ENCODE results near the gene TECPR2. TPM values are rescaled to one million over a fixed set of nuclear protein-coding genes. Genes with fewer than 3 reads are reported as not detected.

Gene TECPR2
- total and polyA plus RNA-seq, 2 of the 13 experiments (the other 11 are each of a cell fraction or from before 2014, with no cell fraction given): 3.5 to 5.7 TPM

DNA sequence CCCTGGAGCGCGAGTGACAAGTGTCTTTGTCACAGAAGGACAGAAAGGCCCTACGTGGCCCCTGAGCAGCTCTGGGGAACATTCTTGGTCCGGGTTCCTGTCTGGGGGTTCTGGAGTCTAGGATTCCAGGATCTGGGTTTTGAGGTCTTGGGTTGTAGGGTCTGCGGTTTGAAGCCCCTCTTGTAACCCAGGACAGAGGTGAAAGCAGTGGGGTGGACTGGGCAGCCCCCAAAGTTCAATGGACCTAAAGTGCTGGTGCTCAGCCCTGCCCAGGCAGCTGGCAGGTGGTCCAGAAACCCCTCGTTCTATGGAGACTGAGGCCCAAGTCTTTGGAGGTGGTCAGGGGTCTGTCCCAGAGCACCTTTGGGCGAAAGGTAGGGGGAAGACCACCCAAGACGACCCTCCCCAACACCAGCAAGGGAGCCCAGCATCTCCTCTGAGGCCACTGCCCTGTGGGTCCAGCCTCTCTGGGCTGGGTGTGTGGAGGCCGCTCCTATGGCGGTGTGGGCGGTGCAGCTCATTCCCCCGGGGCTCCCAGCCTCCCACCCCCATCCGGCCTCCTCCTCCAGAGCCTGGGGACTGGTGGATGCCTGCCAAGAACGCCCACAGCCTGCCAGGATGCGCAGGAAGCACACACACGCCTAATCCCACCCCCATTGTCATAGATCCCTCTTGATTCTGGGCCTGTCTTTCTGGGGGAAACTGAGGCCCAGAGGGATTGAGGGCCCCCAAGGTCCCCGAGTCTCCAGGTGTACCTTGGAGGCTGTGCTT lies 177.0 kb downstream of the TECPR2 start (continued):
- no peak for TF ChIP-seq ZNF598 (CRISPR knock-in tag; IDR thresholded peaks at IDR 0.05; ENCODE audit: borderline replicate concordance)
- TF ChIP-seq TP53 (CRISPR knock-in tag; conservative IDR thresholded peaks at IDR 0.05): no peak
- TF ChIP-seq, protein P1, sequence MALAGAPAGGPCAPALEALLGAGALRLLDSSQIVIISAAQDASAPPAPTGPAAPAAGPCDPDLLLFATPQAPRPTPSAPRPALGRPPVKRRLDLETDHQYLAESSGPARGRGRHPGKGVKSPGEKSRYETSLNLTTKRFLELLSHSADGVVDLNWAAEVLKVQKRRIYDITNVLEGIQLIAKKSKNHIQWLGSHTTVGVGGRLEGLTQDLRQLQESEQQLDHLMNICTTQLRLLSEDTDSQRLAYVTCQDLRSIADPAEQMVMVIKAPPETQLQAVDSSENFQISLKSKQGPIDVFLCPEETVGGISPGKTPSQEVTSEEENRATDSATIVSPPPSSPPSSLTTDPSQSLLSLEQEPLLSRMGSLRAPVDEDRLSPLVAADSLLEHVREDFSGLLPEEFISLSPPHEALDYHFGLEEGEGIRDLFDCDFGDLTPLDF (CRISPR knock-in tag; IDR thresholded peaks at IDR 0.05): no peak
- TF ChIP-seq AGO1 (IDR thresholded peaks at IDR 0.05; ENCODE audit: low read depth, low read length, poor library complexity, severe bottlenecking): no peak
- no peak for TF ChIP-seq NFE2 (CRISPR knock-in tag; IDR thresholded peaks at IDR 0.05)
- TF ChIP-seq MIER2 (CRISPR knock-in tag; IDR thresholded peaks at IDR 0.05): no peak
- no peak for TF ChIP-seq ZNF3 (CRISPR knock-in tag; IDR thresholded peaks at IDR 0.05)
- TF ChIP-seq, protein P2, sequence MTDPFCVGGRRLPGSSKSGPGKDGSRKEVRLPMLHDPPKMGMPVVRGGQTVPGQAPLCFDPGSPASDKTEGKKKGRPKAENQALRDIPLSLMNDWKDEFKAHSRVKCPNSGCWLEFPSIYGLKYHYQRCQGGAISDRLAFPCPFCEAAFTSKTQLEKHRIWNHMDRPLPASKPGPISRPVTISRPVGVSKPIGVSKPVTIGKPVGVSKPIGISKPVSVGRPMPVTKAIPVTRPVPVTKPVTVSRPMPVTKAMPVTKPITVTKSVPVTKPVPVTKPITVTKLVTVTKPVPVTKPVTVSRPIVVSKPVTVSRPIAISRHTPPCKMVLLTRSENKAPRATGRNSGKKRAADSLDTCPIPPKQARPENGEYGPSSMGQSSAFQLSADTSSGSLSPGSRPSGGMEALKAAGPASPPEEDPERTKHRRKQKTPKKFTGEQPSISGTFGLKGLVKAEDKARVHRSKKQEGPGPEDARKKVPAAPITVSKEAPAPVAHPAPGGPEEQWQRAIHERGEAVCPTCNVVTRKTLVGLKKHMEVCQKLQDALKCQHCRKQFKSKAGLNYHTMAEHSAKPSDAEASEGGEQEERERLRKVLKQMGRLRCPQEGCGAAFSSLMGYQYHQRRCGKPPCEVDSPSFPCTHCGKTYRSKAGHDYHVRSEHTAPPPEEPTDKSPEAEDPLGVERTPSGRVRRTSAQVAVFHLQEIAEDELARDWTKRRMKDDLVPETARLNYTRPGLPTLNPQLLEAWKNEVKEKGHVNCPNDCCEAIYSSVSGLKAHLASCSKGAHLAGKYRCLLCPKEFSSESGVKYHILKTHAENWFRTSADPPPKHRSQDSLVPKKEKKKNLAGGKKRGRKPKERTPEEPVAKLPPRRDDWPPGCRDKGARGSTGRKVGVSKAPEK (CRISPR knock-in tag; IDR thresholded peaks at IDR 0.05; ENCODE audit: borderline replicate concordance): no peak
- TF ChIP-seq, protein P3, sequence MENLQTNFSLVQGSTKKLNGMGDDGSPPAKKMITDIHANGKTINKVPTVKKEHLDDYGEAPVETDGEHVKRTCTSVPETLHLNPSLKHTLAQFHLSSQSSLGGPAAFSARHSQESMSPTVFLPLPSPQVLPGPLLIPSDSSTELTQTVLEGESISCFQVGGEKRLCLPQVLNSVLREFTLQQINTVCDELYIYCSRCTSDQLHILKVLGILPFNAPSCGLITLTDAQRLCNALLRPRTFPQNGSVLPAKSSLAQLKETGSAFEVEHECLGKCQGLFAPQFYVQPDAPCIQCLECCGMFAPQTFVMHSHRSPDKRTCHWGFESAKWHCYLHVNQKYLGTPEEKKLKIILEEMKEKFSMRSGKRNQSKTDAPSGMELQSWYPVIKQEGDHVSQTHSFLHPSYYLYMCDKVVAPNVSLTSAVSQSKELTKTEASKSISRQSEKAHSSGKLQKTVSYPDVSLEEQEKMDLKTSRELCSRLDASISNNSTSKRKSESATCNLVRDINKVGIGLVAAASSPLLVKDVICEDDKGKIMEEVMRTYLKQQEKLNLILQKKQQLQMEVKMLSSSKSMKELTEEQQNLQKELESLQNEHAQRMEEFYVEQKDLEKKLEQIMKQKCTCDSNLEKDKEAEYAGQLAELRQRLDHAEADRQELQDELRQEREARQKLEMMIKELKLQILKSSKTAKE (CRISPR knock-in tag; IDR thresholded peaks at IDR 0.05; ENCODE audit: borderline replicate concordance): no peak
- TF ChIP-seq ZFP41 (CRISPR knock-in tag; IDR thresholded peaks at IDR 0.05; ENCODE audit: borderline replicate concordance): no peak
- no peak; the same call in 1 of the 2 replicates for TF ChIP-seq MXD4 (CRISPR knock-in tag; IDR thresholded peaks at IDR 0.05)
- 0 out of 2 replicates have a peak, but pooled peaks have one; percentile 11 for TF ChIP-seq ZNF224 (CRISPR knock-in tag; IDR thresholded peaks at IDR 0.05)
- TF ChIP-seq JARID2 (CRISPR knock-in tag; IDR thresholded peaks at IDR 0.05; ENCODE audit: insufficient replicate concordance): no peak
- 0 out of 2 replicates have a peak, but pooled peaks have one; percentile 77 for TF ChIP-seq ZNF747 (CRISPR knock-in tag; IDR thresholded peaks at IDR 0.05; ENCODE audit: borderline replicate concordance)
- TF ChIP-seq RBAK (CRISPR knock-in tag; IDR thresholded peaks at IDR 0.05): no peak
- TF ChIP-seq BORCS8-MEF2B (CRISPR knock-in tag; IDR thresholded peaks at IDR 0.05): no peak
- TF ChIP-seq ZNF839 (CRISPR knock-in tag; IDR thresholded peaks at IDR 0.05; ENCODE audit: borderline replicate concordance): no peak
- no peak for TF ChIP-seq MBNL3 (CRISPR knock-in tag; conservative IDR thresholded peaks at IDR 0.05)
- TF ChIP-seq ZBTB20 (CRISPR knock-in tag; IDR thresholded peaks at IDR 0.05; ENCODE audit: borderline replicate concordance, low read depth): no peak; the same call in 1 of the 2 replicates
- TF ChIP-seq, protein P4, sequence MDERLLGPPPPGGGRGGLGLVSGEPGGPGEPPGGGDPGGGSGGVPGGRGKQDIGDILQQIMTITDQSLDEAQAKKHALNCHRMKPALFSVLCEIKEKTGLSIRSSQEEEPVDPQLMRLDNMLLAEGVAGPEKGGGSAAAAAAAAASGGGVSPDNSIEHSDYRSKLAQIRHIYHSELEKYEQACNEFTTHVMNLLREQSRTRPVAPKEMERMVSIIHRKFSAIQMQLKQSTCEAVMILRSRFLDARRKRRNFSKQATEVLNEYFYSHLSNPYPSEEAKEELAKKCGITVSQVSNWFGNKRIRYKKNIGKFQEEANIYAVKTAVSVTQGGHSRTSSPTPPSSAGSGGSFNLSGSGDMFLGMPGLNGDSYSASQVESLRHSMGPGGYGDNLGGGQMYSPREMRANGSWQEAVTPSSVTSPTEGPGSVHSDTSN (CRISPR knock-in tag; IDR thresholded peaks at IDR 0.05): no peak
